Ishikawa (cell line): ENCODE results near the gene TRIM59.

Experiments
- CEBPB ChIP-seq: IDR thresholded peaks from 2 replicates; pipeline ENCODE4 v1.6.1; 2012
- CREB1 ChIP-seq: IDR thresholded peaks from 2 replicates; pipeline ENCODE4 v1.6.1; 2012; ENCODE audit warnings: low read depth
- EGR1 ChIP-seq: IDR thresholded peaks from 2 replicates; pipeline ENCODE4 v1.6.1; 2012
- EP300 ChIP-seq: IDR thresholded peaks from 2 replicates; pipeline ENCODE4 v1.6.1; 2012; ENCODE audit warnings: borderline replicate concordance
- FOXM1 ChIP-seq: IDR thresholded peaks from 2 replicates; pipeline ENCODE4 v1.6.1; 2012; ENCODE audit warnings: low read depth, borderline replicate concordance
- NFIC ChIP-seq: IDR thresholded peaks from 2 replicates; pipeline ENCODE4 v1.6.1; 2012
- RAD21 ChIP-seq: IDR thresholded peaks from 2 replicates; pipeline ENCODE4 v1.6.1; 2012; ENCODE audit warnings: low read depth
- REST ChIP-seq: IDR thresholded peaks from 2 replicates; pipeline ENCODE4 v1.6.1; 2012; ENCODE audit warnings: low read depth, mild to moderate bottlenecking
- TAF1 ChIP-seq: IDR thresholded peaks from 2 replicates; pipeline ENCODE4 v1.6.1; 2012; ENCODE audit warnings: low read depth, mild to moderate bottlenecking
- TCF12 ChIP-seq: IDR thresholded peaks from 2 replicates; pipeline ENCODE4 v1.6.1; 2012; ENCODE audit warnings: low read depth
- TEAD4 ChIP-seq: IDR thresholded peaks from 2 replicates; pipeline ENCODE4 v1.6.1; 2012
- USF1 ChIP-seq: IDR thresholded peaks from 2 replicates; pipeline ENCODE4 v1.6.1; 2012
- YY1 ChIP-seq: IDR thresholded peaks from 2 replicates; pipeline ENCODE4 v1.6.1; 2012; ENCODE audit warnings: low read depth
- ZBTB7A ChIP-seq: IDR thresholded peaks from 2 replicates; pipeline ENCODE4 v1.6.1; 2012; ENCODE audit warnings: low read depth
- TF ChIP-seq, protein P1 (sequence below): IDR thresholded peaks from 2 replicates; pipeline ENCODE4 v1.6.1; 2012

TRIM59 gene

GRCh38 chr3:160401291-160402095 is 48.1 kb downstream of the TRIM59 start:
- no peak for TF ChIP-seq RAD21
- TF ChIP-seq CREB1: no peak
- TF ChIP-seq ZBTB7A: no peak

GRCh38 chr3:160400702-160401150 is 48.9 kb downstream of the TRIM59 start:
- TF ChIP-seq TCF12: no peak
- no peak for TF ChIP-seq NFIC
- TF ChIP-seq CEBPB: no peak
- TF ChIP-seq, protein P1, sequence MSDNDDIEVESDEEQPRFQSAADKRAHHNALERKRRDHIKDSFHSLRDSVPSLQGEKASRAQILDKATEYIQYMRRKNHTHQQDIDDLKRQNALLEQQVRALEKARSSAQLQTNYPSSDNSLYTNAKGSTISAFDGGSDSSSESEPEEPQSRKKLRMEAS: no peak
- no peak for TF ChIP-seq ZBTB7A
- TF ChIP-seq REST: no peak
- no peak for TF ChIP-seq EGR1
- no peak for TF ChIP-seq TAF1
- no peak for TF ChIP-seq USF1

DNA sequence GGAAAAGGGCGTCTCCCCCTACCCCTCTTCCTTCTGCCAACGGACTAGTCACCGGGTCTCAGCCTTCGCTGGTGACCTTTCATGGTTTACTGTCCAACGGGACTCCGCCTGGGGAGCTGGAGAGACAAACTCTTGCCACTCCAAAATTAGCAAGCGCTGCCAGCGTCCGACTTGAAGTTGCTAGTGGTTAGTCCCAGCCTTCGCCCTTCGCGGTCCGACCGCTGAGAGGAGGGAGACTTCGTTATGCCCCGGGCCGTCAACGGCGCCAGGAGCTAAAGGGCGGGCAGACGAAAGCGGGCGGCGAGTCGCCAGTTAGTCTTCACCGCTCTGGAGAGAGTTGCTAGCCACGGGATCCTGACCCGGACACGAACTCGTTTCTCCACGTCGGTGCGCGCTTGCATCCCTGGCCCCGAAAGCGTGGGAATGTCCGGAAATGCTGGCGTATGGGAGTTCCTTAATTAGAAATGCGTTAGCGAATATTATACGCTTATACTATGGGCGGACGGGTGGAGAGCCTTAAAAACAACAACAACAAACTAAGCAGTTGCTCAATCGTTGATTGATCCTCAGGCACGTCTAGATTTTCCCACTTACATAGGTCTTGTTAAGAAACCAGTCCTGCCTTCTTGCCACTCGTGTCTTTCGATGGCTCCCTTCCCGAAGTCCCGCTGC is 49.4 kb downstream of the TRIM59 start:
- TF ChIP-seq TAF1 (no peak), RAD21 (no peak), REST (no peak), USF1 (no peak), NFIC (no peak), FOXM1 (no peak), EP300 (no peak), YY1 (no peak), CREB1 (no peak), TEAD4 (no peak), ZBTB7A (no peak), EGR1 (no peak), CEBPB (no peak; the same call in 1 of the 2 replicates), TCF12 (no peak)
- TF ChIP-seq, protein P1: no peak

- no peak for TF ChIP-seq RAD21
- TF ChIP-seq, protein P1: peak; percentile 63
- TF ChIP-seq CREB1: peak; percentile 69; the same call in 1 of the 2 replicates
- TF ChIP-seq TCF12: 0 out of 2 replicates have a peak, but pooled peaks have one; percentile 39
- no peak for TF ChIP-seq REST
- no peak; the same call in 1 of the 2 replicates for TF ChIP-seq NFIC
- no peak for TF ChIP-seq USF1
- TF ChIP-seq TAF1: peak; percentile 67
- TF ChIP-seq TEAD4: no peak
- TF ChIP-seq FOXM1: peak; percentile 95
- TF ChIP-seq EP300: no peak
- TF ChIP-seq EGR1: no peak
- TF ChIP-seq YY1: peak; percentile 88
- TF ChIP-seq ZBTB7A: no peak
- TF ChIP-seq CEBPB: no peak
Measured at GRCh38 chr3:160399125-160400029, 50.2 kb downstream of the TRIM59 start, which contains the start of the genes IFT80 and SMC4. IFT80 (minus strand) TSS chr3:160399225; CDS start chr3:160384600, 14,625 bp downstream. SMC4 (plus strand) TSS chr3:160399650; CDS start chr3:160400827, 1,177 bp downstream.
